CD4-positive, alpha-beta T cell (primary cell): ENCODE measurements around the gene H2AZ2. TPM values are rescaled to one million over a fixed set of nuclear protein-coding genes. Genes with fewer than 3 reads are reported as not detected.
"Not testable (repeated sequence)": the region's sequence is repeated elsewhere in the genome, so short reads cannot be mapped to it uniquely, and the experiment has no call there.

Source experiments
- ATAC-seq: fragments of 200-7000 bp; cut with Tn5 transposase; one replicate; pipeline ENCODE4 v1.10.0; 2022; ENCODE audit warnings: mild to moderate bottlenecking; ENCODE audit not compliant: poor library complexity
- CTCF ChIA-PET: fragments of 350-600 bp; sonication (Branson Sonifier 250); formaldehyde crosslinking; loops from one replicate; lab custom pipeline; 2021; ENCODE audit warnings: antibody characterized with exemption, inconsistent platforms; lab: Charles Lee
- POLR2A ChIA-PET: fragments of 350-600 bp; sonication (Branson Sonifier 250); formaldehyde crosslinking; loops from one replicate; lab custom pipeline; 2021; ENCODE audit warnings: antibody characterized with exemption, inconsistent platforms; lab: Charles Lee
- DNase-seq, 14 experiments: peaks; one replicate each; pipeline ENCODE4 v3.0.0-alpha.2; 2013 to 2020; ENCODE audit warnings: mixed read lengths in 2 of 14
- H3K27ac ChIP-seq, 2 donors: one replicate each; pipeline versions ENCODE4 v1.5.1 to v1.7.0; 2013; ENCODE audit warnings: low read length in 2 of 2, low read depth in 1 of 2, mild to moderate bottlenecking in 1 of 2
- H3K27me3 ChIP-seq, 2 experiments: 1 replicate in 1 of 2; 2 replicates in 1 of 2; pipeline versions ENCODE4 v1.6.1 to v1.7.0; 2013; ENCODE audit warnings: low read length in 2 of 2, control low read depth in 1 of 2, mild to moderate bottlenecking in 1 of 2, moderate library complexity in 1 of 2; ENCODE audit not compliant: insufficient read depth in 2 of 2, control insufficient read depth in 1 of 2
- H3K36me3 ChIP-seq: one replicate; pipeline ENCODE4 v1.6.1; 2013; ENCODE audit warnings: low read length, control low read depth; ENCODE audit not compliant: insufficient read depth
- H3K4me1 ChIP-seq: one replicate; pipeline ENCODE4 v1.6.1; 2013; ENCODE audit warnings: low read length, control low read depth; ENCODE audit not compliant: insufficient read depth
- H3K4me3 ChIP-seq: one replicate; pipeline ENCODE4 v1.5.1; 2013; ENCODE audit warnings: mild to moderate bottlenecking, low read length, moderate library complexity
- H3K9me3 ChIP-seq, 2 experiments: 1 replicate in 1 of 2; 2 replicates in 1 of 2; pipeline versions ENCODE4 v1.6.1 to v1.7.0; 2013; ENCODE audit warnings: low read length in 2 of 2, mild to moderate bottlenecking in 2 of 2, control low read depth in 1 of 2, moderate library complexity in 1 of 2; ENCODE audit not compliant: control insufficient read depth in 1 of 2, insufficient read depth in 1 of 2
- H3K27ac Mint-ChIP-seq: one replicate; pipeline ENCODE4 v1.8.0; 2020; ENCODE audit warnings: mixed read lengths
- H3K27me3 Mint-ChIP-seq: one replicate; pipeline ENCODE4 v1.8.0; 2021; ENCODE audit warnings: mixed read lengths
- H3K36me3 Mint-ChIP-seq: one replicate; pipeline ENCODE4 v1.8.0; 2021; ENCODE audit warnings: low read depth, mixed read lengths
- H3K4me1 Mint-ChIP-seq: one replicate; pipeline ENCODE4 v1.8.0; 2021; ENCODE audit warnings: low read depth, mixed read lengths
- H3K4me3 Mint-ChIP-seq: one replicate; pipeline ENCODE4 v1.8.0; 2020; ENCODE audit warnings: mild to moderate bottlenecking, mixed read lengths
- H3K9me3 Mint-ChIP-seq: one replicate; pipeline ENCODE4 v1.8.0; 2020; ENCODE audit warnings: mixed read lengths
- CTCF ChIP-seq: fragments of 200-600 bp; IDR thresholded peaks from one replicate; pipeline ENCODE4 v1.8.0; 2022; ENCODE audit warnings: antibody characterized with exemption, mild to moderate bottlenecking
- intact Hi-C, 2 experiments: fragments of 100-400 bp; cut with DNase I in 1 of 2; cut with micrococcal nuclease in 1 of 2; formaldehyde crosslinking; loops; one replicate each; pipeline versions ENCODE4 v1.15.1 to v1.9.0; 2023 to 2025; cut with DNase I, micrococcal nuclease
- total RNA-seq, 174 experiments: library from RNA in 2 of 174; stranded (reverse) in 2 of 174; gene quantifications; one replicate each; pipeline ENCODE4 v1.2.3 and lab custom pipeline; 2021 to 2026

Gene H2AZ2
- total RNA-seq, 2 experiments from 2014 or later: 145 to 156 TPM

- H3K36me3 Mint-ChIP-seq: peaks cover 28% of the 10 kb centered on the region
- POLR2A ChIA-PET: interaction anchor here (0.5 to 2.3 kb wide), 3 partner anchors 30 to 46 kb away, joined by 3 to 6 read pairs (median 4); no protein-coding TSS in a partner anchor
- H3K27me3 Mint-ChIP-seq: no peaks in the 10 kb centered on the region
- H3K27ac Mint-ChIP-seq: no peak overlapping the region
- H3K4me3 Mint-ChIP-seq: no peak overlapping the region
- CTCF ChIA-PET: no interaction called here
- TF ChIP-seq CTCF: no peak
- Histone ChIP-seq H3K9me3 (no peaks in the 10 kb centered on the region), H3K36me3 (peaks cover 31% of the 10 kb centered on the region), H3K4me3 (no peak overlapping the region), H3K27ac (no peak overlapping the region), H3K27me3 (no peaks in the 10 kb centered on the region), H3K4me1 (no peaks in the 10 kb centered on the region)
- H3K4me1 Mint-ChIP-seq: peaks cover 4% of the 10 kb centered on the region
- no peak for DNase-seq
- intact Hi-C loops: no loop called here
- no peak for ATAC-seq
- H3K9me3 Mint-ChIP-seq: no peaks in the 10 kb centered on the region
These were observed 41.9 kb downstream of the H2AZ2 start for GRCh38 chr7:44805950-44806349.

- peaks cover 51% of the 10 kb centered on the region for H3K36me3 ChIP-seq
- H3K9me3 ChIP-seq, DNase-seq, H3K27me3 ChIP-seq, H3K4me3 Mint-ChIP-seq, H3K27ac ChIP-seq, H3K27ac Mint-ChIP-seq, ATAC-seq, intact Hi-C loops, H3K9me3 Mint-ChIP-seq, H3K27me3 Mint-ChIP-seq, H3K4me1 ChIP-seq, CTCF ChIA-PET, H3K4me3 ChIP-seq: not testable (repeated sequence)
- Mint-ChIP-seq H3K36me3 (peaks cover 47% of the 10 kb centered on the region), H3K4me1 (peaks cover 17% of the 10 kb centered on the region)
- POLR2A ChIA-PET: interaction anchor here (1.4 to 2.3 kb wide), 2 partner anchors 19 to 43 kb away, joined by 3 to 6 read pairs; no protein-coding TSS in a partner anchor
These were observed 43.9 kb downstream of the H2AZ2 start for GRCh38 chr7:44803828-44804519.

- H3K9me3 Mint-ChIP-seq: no peaks in the 10 kb centered on the region
- ATAC-seq (no peak), DNase-seq (no peak)
- POLR2A ChIA-PET: interaction anchor here (1.4 kb wide), 1 partner anchor 21 kb away, joined by 3 read pairs; no protein-coding TSS in a partner anchor
- Histone ChIP-seq H3K27ac (no peak overlapping the region), H3K9me3 (no peaks in the 10 kb centered on the region), H3K36me3 (peaks cover 63% of the 10 kb centered on the region), H3K4me3 (no peak overlapping the region), H3K27me3 (no peaks in the 10 kb centered on the region), H3K4me1 (peaks cover 20% of the 10 kb centered on the region)
- H3K36me3 Mint-ChIP-seq: peaks cover 62% of the 10 kb centered on the region
- intact Hi-C loops: no loop called here
- H3K27ac Mint-ChIP-seq: peak overlapping the region; percentile 76
- H3K4me3 Mint-ChIP-seq: no peak overlapping the region
- peaks cover 31% of the 10 kb centered on the region for H3K4me1 Mint-ChIP-seq
- H3K27me3 Mint-ChIP-seq: no peaks in the 10 kb centered on the region
- TF ChIP-seq CTCF: no peak
- CTCF ChIA-PET: interaction anchor here (0.6 to 1.1 kb wide), 2 partner anchors 30 to 45 kb away, joined by 3 to 4 read pairs; partner anchors contain the start of gene H2AZ2
These were observed 45.4 kb downstream of the H2AZ2 start for GRCh38 chr7:44802418-44803025.
